HG03565 (cell line): ENCODE results near the gene SHH.

Source experiments
- ATAC-seq: cut with Tn5 transposase; IDR thresholded peaks from one replicate; pipeline ENCODE4 v1.9.1; 2021; ENCODE audit warnings: mild to moderate bottlenecking, moderate library complexity; ENCODE audit not compliant: unreplicated experiment

Gene SHH

DNA sequence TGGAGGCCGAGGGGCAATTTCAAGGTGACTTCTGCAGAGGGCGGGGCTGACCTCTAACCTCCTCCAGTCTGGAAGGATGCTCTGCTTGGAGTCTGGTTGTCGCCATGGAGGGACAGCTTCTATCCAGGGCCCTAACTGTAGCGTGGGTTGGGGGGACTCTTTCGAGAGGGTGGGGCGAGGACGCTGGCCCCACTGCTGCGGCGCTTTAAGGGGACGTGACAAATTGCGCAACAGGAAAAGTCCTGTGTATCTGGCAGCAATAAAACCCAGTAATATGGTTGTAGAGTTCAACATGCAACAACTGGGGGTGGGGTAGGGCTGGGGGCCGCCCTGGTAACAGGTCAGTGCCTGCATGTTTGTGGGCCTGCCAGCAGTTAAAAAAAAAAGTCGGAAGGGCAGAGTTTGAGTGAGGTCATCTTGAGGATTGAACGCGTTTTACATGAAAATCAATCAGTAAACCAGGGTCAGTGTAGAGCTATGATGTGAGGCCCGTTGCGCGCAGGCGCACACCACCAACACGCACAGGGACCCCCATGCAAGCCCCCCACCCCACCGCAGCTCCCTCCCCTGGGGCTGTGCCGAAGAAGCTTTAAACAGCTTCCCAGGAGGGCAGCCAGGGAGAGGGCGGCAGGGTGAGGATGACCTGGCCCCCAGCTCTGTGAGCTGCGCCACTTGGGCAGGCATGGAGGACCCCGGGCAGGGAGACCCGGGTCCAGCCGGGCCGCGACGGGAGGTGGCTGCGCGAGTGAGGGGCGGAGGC, 4.3 kb downstream of the SHH start:
- ATAC-seq, result no peak

DNA sequence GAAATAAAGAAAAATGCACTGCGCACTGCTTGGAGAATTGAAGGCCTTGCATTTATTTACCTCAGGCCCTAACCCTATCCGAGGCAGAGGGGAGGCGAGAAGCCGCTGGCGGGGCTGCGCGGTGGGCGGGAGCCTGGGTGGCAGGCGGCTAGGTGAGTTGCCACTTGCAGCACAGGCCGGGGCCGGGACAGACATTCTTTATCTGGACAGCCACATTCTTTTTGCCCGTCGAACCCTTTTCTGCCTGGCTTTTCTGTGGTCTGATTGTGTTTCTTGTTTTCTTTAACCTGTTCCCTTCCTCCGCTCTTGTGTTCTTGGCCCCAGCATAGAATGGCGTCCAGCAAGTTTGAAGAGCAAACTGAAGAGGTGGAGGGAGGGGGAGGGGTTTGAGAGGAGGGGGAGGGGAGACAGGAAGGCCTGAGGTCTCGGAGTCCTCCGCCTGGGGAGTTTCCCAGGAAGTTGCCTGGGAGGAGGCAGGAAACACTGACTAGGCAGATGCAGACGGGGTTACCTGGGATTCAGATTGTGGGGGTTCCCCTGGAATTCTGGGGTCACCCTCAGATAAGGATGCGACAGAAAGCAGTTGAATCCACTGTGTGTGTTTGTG, 5.1 kb downstream of the SHH start:
- ATAC-seq, result no peak

DNA sequence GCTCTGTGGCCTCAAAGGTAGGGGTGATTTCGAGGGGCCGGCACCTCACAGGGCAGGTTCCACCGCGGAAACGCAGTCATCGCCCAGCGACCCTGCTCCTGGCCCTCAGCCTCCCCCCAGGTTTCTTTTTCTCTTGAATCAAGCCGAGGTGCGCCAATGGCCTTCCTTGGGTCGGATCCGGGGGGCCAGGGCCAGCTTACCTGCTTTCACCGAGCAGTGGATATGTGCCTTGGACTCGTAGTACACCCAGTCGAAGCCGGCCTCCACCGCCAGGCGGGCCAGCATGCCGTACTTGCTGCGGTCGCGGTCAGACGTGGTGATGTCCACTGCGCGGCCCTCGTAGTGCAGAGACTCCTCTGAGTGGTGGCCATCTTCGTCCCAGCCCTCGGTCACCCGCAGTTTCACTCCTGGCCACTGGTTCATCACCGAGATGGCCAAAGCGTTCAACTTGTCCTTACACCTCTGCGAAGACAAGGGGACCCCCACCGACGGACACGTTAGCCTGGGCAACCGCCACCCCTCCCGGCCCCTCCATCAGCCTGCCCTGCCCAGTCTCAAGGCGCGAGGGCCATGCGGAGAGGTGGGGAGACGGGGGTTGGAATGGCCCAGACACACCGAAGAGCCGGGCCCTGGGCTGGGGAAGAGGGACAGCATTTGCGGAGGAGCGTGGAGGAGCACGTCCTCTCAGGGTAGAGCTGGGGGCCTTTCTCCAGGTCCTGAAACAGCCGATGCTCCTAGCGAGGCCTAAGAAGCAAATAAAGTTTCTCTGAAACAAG, 6.0 kb downstream of the SHH start:
- ATAC-seq, result no peak

DNA sequence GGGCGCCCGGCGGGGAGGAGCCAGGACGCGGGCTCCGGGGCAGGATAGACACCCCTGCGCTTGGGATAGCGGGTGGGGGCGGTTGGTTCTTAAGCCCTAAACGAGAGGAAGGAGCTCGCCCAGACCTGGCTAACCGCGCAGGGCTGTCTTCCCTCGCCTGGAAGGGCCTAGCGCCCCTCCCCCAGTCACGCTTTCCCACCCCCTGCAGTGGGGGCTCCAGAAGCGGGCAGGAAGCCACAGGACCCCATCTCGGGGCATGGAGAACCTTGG, 6.5 kb downstream of the SHH start:
- ATAC-seq, result no peak

DNA sequence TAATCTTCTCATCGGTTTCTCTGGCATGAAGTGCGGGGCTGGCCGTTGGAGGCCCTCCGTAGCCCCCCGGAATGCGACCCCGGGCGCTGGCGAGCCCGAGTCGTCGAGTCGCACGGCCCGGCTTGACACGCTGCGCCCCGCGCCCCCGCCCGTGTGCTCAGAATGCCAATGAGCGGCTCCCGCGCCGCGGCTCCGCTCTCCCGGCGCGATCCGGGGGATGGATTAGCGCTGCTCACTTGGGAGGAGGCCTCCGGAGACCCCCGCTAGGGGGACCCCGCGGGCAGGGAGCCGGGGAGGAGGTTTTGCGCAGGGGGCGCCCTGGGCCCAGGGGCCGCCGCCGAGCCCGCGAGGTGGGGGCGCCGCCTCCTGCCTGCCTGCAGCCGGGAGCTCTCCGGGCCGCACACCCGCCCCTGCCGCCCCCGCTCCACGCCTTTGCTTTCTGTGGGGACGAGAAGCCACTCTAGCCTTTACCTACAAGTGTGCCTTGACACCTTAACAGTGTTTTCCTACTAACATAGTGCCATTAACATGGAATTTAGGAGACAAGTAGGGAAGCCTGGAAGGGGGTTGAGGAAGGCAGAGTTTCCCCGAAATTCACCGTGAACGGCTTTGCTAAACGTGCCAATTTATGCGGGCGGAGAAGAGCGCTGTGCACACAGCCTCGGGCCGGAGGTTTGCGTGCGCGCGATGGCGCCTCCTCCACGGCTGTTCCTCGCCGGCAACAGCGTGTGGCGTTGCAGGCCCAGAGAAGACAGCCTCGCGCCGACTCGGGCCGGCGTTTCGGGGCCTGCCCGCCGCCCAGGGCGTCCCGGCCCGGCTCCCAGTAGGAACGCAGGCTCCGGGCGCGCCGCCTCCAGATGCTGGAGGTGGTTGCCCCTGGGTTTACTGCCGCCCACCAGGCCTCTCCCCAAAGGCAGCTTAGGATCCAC, 7.1 kb downstream of the SHH start:
- ATAC-seq, result no peak

DNA sequence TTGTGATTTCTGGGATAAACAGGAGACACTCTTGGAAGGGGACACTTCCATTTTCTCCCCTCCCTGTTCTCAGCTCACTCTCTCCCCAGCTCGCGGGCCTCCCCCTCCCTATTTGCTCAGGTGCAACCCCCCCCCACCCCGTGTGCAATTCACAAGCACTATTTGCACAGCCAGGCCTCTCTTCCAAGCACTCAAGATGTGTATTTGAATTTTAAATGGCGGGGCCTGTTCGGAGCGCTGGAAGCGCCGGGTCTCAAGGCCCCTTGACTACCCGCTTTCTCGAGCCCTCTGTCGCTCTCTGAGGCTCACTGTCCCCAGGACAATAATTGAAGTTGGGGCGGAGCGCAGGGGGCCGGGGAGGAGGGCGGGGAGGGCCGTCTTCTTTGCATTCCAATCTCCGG, 7.8 kb downstream of the SHH start:
- no peak for ATAC-seq

DNA sequence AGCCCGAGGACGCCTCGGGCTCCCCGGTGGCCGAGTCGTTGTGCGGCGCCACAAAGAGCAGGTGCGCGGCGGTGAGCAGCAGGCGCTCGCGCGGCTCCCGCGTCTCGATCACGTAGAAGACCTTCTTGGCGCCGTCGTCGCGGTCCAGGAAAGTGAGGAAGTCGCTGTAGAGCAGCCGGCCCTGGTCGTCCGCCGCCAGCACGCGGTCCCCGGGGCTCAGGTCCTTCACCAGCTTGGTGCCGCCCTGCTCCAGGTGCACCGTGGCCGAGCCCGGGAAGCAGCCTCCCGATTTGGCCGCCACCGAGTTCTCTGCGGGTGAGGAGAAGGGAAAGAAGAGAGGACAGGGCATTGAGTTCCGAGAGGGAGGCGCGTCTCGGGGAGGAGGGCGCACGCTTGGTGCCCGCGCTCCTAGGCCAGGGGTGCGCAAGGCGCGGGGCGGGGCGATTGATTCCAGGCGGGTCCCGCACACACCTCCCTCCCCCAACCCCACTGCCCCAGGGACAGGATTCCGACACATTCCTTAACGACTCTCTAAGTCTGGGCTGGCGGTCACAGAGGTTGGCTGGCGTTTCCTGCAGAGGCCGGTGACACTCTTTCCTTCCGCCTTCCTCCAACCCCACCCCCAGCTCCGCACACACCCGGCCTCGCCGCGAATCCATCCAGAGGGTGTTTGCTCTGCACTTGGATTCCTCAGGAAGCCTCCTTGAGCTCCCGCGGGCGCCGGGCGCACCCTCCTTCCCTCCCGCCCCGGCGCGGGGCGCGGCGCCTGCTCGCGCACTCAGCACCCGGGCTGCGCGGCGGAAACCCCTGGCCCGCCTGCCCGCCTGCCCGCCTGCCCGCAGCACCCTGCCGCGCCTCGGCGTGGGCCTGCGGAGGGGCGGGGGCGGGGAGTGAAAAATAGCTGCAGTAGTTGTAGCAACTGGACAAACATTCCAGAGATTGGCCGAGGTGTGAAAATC, 8.6 kb downstream of the SHH start:
- ATAC-seq, result no peak

DNA sequence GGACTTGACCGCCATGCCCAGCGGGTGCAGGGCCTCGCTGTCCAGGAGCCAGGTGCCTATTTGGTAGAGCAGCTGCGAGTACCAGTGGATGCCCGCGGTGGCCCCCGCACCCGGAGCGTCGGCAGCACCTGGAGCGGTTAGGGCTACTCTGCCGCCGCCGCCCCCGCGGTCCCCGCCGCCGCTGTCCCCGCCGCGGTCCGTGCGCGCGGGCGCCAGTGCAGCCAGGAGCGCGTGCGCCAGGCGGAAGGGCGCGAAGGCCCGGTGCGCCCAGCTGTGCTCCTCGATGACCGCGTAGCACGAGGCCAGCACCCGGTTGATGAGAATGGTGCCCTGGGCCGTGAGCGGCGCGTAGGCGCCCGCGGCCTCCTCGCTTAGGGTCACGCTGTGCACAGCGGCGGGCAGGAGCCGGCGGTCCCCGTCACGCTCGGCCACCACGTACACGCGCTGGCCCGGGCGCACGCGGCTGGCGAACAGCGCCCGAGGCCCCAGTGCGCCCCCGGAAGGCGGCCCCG, 9.3 kb downstream of the SHH start:
- ATAC-seq, result no peak

DNA sequence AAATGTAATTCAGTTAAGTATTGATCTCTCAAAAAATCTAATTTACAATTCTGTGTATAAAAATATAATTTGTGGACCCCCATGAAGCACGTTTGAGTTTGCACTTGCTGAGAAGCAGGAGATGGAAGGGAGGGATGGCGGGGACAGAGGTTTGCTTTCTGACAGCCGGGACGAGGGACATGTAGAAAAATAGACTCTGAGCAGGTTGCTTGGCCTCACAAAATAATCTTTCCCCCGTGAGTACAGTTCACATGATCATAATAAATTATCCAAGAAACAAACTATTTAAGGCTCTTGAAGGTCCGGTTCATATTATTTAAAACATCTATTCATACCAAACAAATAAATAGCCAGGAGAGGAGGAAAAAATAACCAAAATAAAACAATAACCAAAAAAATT, 10.0 kb downstream of the SHH start:
- no peak for ATAC-seq

DNA sequence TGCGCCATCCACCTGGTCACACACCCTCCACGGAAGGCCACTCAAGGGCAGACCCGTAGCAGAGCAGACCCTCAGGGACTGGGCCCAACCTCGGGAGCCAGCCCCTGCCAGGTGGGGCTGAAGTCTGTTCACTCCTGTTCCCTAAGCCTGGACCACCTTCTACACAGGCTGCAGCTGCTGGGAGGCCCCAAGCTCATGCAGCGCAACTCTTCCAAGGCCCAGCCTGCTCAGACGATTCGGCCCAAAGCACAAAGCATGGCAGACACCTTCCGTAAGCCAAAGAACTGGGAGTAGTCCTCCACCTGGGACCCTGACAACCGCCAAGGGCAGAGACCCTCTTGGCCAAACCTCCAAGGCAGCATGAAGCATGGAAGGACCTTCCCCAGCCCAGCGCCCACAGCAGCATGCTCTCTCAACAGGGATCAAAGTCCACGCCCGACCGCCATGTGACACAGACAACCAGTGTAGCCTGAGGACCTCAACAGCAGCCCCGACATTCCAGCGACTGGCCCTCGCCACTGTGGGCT, 11.5 kb downstream of the SHH start:
- ATAC-seq, result no peak

DNA sequence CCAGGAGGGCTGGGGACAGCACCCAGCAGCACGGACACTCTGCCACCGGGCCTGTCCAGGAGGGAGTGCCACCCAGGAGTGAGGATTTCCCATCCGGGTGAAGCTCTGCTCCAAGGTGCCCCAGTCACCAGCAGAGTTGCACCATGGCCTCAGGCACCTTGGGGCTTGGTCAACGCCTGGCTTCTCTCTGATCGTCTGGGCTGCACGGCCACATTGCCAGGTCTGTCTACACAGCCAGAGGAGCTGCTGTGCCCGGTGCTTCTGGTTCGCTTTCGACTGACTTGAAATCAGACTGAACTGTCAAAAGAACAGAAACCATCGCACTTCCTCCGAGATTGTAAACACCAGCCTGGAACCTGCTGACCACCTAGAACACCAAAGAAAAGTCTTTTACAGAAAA, 12.0 kb downstream of the SHH start:
- no peak for ATAC-seq

DNA sequence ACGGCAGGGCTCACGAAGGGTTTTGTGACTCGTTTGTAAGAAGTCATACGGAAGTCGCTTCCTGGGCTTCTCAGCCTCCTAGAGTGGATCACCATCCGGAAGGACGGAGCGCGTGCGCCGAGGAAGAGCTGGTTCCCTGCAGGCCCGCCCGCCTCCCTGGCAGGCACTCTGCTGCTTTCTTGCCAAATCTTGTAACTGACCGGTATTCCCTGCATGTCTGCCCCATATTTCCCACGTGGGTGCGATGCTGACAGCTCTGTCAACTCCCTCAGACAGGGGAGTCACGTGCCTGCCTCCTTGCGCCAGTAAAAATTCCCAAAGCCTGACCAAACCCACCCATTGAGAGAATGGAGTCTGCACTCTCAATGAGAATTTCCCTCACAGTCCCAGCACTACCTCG, 12.7 kb downstream of the SHH start:
- no peak for ATAC-seq

DNA sequence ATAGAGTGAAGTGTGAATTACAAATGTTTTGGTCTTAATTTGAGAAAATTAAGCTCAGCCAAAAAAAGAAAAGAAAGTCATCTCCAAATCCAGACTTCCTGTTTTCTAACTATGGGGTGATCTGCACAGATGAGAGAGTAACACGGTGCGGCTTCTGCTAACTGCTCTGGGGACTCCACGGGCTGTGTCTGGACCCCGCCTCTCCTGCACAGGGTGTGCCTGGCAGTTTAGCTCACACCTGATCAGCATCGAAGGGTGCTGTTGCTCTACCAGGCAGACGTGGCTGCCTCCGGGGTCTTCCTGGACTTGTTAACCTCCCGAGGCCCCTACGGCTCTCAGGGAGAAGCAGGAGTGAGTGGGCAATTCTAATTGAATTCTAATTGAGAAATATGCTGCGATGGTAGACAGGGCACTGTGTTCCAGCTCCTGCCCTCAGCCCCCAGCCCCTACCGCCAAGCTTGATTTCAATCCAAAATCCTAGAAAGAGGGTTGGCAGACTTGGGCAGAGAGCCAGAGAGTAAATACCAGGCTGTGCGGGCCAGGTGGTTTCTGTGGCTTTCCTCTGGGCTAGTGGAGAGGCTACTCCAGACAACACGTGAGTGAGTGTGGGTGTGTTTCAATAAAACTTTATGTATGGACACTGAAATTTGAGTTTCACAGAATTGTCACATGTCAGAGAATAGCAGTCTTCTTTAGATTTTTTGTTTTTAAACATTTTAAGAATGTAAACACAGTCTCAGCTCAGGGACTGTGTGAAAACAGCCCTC, 13.4 kb downstream of the SHH start:
- no peak for ATAC-seq

DNA sequence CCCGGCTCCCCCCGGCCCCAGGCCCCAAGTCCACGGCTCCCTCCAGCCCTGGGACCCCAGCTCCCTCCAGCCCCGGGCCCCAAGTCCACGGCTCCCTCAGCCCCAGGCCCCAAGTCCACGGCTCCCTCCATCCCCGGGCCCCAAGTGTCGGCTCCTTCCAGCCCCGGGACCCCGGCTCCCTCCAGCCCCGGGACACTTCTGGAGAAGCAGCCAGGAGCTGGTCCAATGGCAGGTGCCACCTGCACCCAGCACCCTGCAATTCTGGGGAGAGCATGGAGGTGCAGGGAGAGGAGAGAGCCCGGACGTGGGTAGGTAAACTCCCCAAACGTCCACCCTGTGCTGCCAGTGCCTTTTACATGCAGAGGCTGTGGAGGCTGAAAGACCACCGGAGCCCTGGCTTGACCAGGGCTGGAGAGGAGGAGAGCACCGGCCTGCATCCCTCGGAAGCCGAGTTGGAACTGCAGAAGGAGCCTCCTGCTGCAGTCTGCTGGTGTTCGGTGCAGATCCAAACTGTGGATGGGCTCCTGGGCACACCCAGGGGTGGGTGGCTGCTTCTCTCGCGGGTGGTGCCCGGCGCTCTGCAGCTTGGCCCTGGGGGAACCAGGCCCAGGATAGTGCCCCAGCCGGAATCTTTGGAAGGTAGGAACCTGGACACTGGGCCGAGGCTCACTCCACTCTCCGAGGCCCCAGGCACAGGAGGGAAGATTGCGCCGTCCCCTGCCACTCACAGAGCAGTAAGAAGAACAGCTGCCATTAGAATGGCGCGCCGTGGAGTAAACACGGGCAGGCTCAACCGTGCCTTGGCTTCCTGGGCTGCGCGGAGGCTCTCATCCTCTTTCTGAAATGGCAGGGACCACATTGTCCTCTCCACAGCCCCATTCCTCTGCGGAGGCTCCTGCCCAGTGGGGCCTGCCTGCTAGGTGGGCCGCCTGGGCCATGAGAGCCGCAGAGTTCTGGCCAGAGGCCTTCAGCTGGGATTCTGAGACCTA, 14.7 kb downstream of the SHH start:
- ATAC-seq, result no peak

DNA sequence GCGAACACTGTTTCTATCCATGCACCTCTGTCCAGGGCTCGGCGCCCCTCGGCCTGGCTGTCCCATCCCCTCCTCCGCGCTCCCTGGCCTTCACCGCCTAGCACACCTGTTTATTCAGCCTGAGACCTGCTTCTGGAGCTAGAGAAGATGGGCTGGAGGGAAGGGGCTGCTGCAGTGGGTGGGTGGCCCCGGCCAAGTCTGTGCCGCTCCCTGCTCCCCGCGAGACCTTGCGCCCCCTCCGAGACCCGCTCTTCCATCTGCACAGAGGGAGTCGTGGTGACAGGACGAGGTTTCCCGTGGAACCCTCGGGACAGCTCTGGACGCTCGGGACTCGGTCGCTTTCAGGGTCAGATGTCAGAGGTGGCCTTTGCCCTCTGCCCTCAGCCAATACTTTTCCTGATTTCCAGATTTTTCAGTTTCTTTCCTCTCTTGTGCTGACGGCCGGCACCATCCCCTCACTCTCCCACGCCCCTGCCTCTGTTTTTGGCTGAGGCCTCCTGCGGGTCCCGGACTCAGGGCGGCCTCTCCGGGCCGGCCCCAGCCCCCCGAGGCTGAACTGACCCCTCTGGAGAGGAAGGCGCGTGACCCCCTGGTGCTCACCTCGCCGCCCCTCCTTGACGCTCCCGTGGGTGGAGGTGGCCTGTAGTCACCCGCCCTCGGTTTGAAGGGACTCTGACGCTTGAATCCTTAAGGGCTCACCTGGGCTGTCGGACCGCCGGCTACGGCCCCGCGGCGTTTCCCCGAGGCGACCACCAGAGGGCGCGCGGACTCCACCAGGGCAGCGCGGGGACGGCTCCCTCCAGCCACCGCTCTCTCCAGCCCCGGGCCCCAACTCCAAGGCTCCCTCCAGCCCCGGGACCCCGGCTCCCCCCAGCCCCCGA, 15.6 kb downstream of the SHH start:
- no peak for ATAC-seq

DNA sequence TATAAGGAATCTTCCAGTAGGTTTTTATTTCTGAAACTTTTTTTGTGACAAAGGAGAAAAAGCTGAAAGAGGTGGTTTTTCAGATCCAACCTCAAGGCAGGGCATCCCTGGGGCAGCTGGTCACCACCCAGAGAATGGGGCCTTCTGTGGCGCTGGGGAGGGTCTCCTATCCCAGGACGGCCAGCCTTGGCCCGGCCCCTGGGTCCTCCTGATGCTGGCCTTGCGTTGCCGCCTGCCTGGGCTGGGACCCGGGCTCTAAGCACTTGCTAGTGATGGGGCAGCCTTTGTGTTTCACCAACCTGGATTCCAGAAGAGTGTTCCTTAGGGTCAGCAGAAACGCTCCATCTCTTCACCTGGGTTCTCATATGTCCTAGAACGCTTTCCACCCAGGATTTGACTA, 16.3 kb downstream of the SHH start:
- no peak for ATAC-seq

DNA sequence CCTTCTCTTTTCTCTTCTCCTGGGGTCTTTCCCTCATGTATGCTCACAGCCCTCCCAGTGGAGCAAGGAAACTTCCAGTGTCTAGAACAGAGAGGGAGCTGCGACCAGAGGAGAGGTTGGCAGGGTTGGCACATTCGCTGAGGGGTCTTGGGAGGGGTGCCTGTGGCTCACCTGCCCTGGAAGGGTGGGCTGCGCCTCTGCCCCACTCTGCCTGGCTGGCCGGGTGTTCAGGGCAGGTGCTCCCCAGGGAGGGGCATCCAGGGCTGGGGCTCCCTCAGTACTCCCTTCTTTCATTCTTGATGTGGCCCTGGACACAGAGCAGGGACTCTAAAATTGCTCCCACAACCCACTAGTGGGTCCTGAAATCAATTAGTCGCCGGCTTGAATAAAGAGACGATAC, 16.9 kb downstream of the SHH start:
- ATAC-seq, result no peak
